PC-9 (cell line): ENCODE data around the gene TYSND1. TPM values are rescaled to one million over a fixed set of nuclear protein-coding genes. Genes with fewer than 3 reads are reported as not detected.
"Not testable (repeated sequence)": the region's sequence is repeated elsewhere in the genome, so short reads cannot be mapped to it uniquely, and the experiment has no call there.

Experiments used
- BruUV-seq: library from RNA; stranded (reverse); fragments of 400-500 nt; replicated peaks from 2 replicates; lab custom pipeline; 2021; lab: Mats Ljungman, UMichigan
- CTCF ChIA-PET: fragments of 300-600 bp; sonication (Branson Sonifier 250); formaldehyde crosslinking; loops from one replicate; lab custom pipeline; 2022; ENCODE audit warnings: antibody characterized with exemption; lab: Charles Lee
- POLR2A ChIA-PET: fragments of 300-600 bp; sonication (Branson Sonifier 250); formaldehyde crosslinking; loops from one replicate; lab custom pipeline; 2022; ENCODE audit warnings: antibody characterized with exemption; ENCODE audit not compliant: unreplicated experiment; lab: Charles Lee
- DNase-seq, 2 experiments: peaks; one replicate each; pipeline versions ENCODE4 v3.0.0 to v3.0.0-alpha.2; 2015 to 2022; ENCODE audit warnings: mixed read lengths in 1 of 2
- H2AFZ ChIP-seq: fragments of 200-600 bp; sonication (generic); 2 replicates; pipeline ENCODE4 v1.8.1; 2017; ENCODE audit warnings: antibody characterized with exemption
- H3F3A ChIP-seq: fragments of 200-600 bp; sonication (generic); 2 replicates; pipeline ENCODE4 v1.8.1; 2017; ENCODE audit warnings: antibody characterized with exemption, mild to moderate bottlenecking, low read depth; ENCODE audit not compliant: insufficient read depth
- H3K27ac ChIP-seq: fragments of 200-600 bp; sonication (generic); 2 replicates; pipeline ENCODE4 v1.6.1; 2016; ENCODE audit warnings: mixed run types
- H3K27me3 ChIP-seq: fragments of 200-600 bp; sonication (generic); 2 replicates; pipeline ENCODE4 v1.6.1; 2016; ENCODE audit warnings: low read depth, mixed run types; ENCODE audit not compliant: insufficient read depth
- H3K36me3 ChIP-seq: fragments of 200-600 bp; sonication (generic); 2 replicates; pipeline ENCODE4 v1.6.1; 2016; ENCODE audit warnings: low read depth, mixed run types
- H3K4me1 ChIP-seq: fragments of 200-600 bp; sonication (generic); replicated peaks from 2 replicates; pipeline ENCODE4 v1.6.1; 2016; ENCODE audit warnings: mixed run types; ENCODE audit not compliant: insufficient read depth
- H3K4me2 ChIP-seq: fragments of 200-600 bp; sonication (generic); 2 replicates; pipeline ENCODE4 v1.6.1; 2017; ENCODE audit warnings: mixed run types
- H3K4me3 ChIP-seq: fragments of 200-600 bp; sonication (generic); 2 replicates; pipeline ENCODE4 v1.6.1; 2016; ENCODE audit warnings: mixed run types
- H3K79me2 ChIP-seq: fragments of 200-600 bp; sonication (generic); 2 replicates; pipeline ENCODE4 v1.6.1; 2017; ENCODE audit warnings: low read depth, mixed run types
- H3K9me2 ChIP-seq: fragments of 200-600 bp; sonication (generic); 2 replicates; pipeline ENCODE4 v1.8.1; 2017; ENCODE audit warnings: mild to moderate bottlenecking; ENCODE audit not compliant: insufficient read depth
- H3K9me3 ChIP-seq: fragments of 200-600 bp; sonication (generic); 2 replicates; pipeline ENCODE4 v1.8.1; 2016; ENCODE audit warnings: low read depth; ENCODE audit not compliant: insufficient read depth
- H4K20me1 ChIP-seq: fragments of 200-600 bp; sonication (generic); 2 replicates; pipeline ENCODE4 v1.8.1; 2017; ENCODE audit not compliant: insufficient read depth
- EZH2 ChIP-seq: fragments of 200-600 bp; sonication (generic); IDR thresholded peaks from 2 replicates; pipeline ENCODE4 v1.8.0; 2017; ENCODE audit warnings: antibody characterized with exemption, low read depth
- intact Hi-C: fragments of 100-400 bp; cut with micrococcal nuclease; formaldehyde crosslinking; loops from one replicate; pipeline ENCODE4 v1.10.0; 2022; ENCODE audit not compliant: unreplicated experiment
- total RNA-seq: library from RNA; stranded (reverse); gene quantifications from 2 replicates; pipeline ENCODE4 v1.2.3, GENCODE V29; 2021
- TF ChIP-seq, protein P1 (sequence below): fragments of 200-600 bp; sonication (generic); conservative IDR thresholded peaks from 2 replicates; pipeline ENCODE4 v1.6.1; 2017; ENCODE audit warnings: mixed run types, antibody characterized with exemption, mild to moderate bottlenecking, moderate library complexity

TYSND1 gene
- total RNA-seq, 1 experiment from 2014 or later: 28.0 TPM

- Histone ChIP-seq H3K27ac (no peak overlapping the region), H2AFZ (no peak overlapping the region), H3K9me2 (no peaks in the 10 kb centered on the region), H4K20me1 (no peaks in the 10 kb centered on the region; the same call in 1 of the 2 replicates), H3K36me3 (peaks cover 15% of the 10 kb centered on the region; the same call in 1 of the 2 replicates), H3K4me1 (no peaks in the 10 kb centered on the region), H3K4me2 (no peak overlapping the region), H3K27me3 (no peaks in the 10 kb centered on the region), H3K9me3 (no peaks in the 10 kb centered on the region), H3K4me3 (no peak overlapping the region), H3F3A (no peaks in the 10 kb centered on the region), H3K79me2 (peaks cover 29% of the 10 kb centered on the region)
- POLR2A ChIA-PET: no interaction called here
- no peak for DNase-seq
- BruUV-seq: no TSS peak
- CTCF ChIA-PET: no interaction called here
- intact Hi-C loops: no loop called here
- no peak for TF ChIP-seq EZH2
- TF ChIP-seq, protein P1, sequence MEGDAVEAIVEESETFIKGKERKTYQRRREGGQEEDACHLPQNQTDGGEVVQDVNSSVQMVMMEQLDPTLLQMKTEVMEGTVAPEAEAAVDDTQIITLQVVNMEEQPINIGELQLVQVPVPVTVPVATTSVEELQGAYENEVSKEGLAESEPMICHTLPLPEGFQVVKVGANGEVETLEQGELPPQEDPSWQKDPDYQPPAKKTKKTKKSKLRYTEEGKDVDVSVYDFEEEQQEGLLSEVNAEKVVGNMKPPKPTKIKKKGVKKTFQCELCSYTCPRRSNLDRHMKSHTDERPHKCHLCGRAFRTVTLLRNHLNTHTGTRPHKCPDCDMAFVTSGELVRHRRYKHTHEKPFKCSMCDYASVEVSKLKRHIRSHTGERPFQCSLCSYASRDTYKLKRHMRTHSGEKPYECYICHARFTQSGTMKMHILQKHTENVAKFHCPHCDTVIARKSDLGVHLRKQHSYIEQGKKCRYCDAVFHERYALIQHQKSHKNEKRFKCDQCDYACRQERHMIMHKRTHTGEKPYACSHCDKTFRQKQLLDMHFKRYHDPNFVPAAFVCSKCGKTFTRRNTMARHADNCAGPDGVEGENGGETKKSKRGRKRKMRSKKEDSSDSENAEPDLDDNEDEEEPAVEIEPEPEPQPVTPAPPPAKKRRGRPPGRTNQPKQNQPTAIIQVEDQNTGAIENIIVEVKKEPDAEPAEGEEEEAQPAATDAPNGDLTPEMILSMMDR: no peak
Observed at GRCh38 chr10:70123817-70124216, 22.7 kb downstream of the TYSND1 start.

GRCh38 chr10:70123166-70123565, 23.3 kb downstream of the TYSND1 start:
- H4K20me1 ChIP-seq, H3K9me2 ChIP-seq, DNase-seq, H3F3A ChIP-seq, H3K4me1 ChIP-seq, BruUV-seq, intact Hi-C loops, H3K27ac ChIP-seq, H2AFZ ChIP-seq, CTCF ChIA-PET, POLR2A ChIA-PET, H3K4me3 ChIP-seq, H3K27me3 ChIP-seq, H3K4me2 ChIP-seq, H3K9me3 ChIP-seq: not testable (repeated sequence)
- Histone ChIP-seq H3K79me2 (peaks cover 24% of the 10 kb centered on the region), H3K36me3 (peaks cover 18% of the 10 kb centered on the region; the same call in 1 of the 2 replicates)

- H3K36me3 ChIP-seq: peaks cover 18% of the 10 kb centered on the region; the same call in 1 of the 2 replicates
- H3K9me2 ChIP-seq: no peaks in the 10 kb centered on the region
- no peaks in the 10 kb centered on the region; the same call in 1 of the 2 replicates for H4K20me1 ChIP-seq
- no peak overlapping the region for H3K4me3 ChIP-seq
- H2AFZ ChIP-seq: no peak overlapping the region
- H3K4me2 ChIP-seq: no peak overlapping the region
- intact Hi-C loops: no loop called here
- no peak overlapping the region for H3K27ac ChIP-seq
- peaks cover 20% of the 10 kb centered on the region for H3K79me2 ChIP-seq
- no TSS peak for BruUV-seq
- TF ChIP-seq, protein P1: no peak
- no peak for TF ChIP-seq EZH2
- ChIA-PET POLR2A (no interaction called here), CTCF (no interaction called here)
- no peaks in the 10 kb centered on the region for H3K9me3 ChIP-seq
- H3F3A ChIP-seq: no peaks in the 10 kb centered on the region; the same call in 1 of the 2 replicates
- H3K4me1 ChIP-seq: no peaks in the 10 kb centered on the region
- H3K27me3 ChIP-seq: no peaks in the 10 kb centered on the region
- no peak for DNase-seq
Observed at GRCh38 chr10:70122742-70123141, 23.8 kb downstream of the TYSND1 start.
